Esophagus squamous epithelium (tissue), 5 donors: ENCODE measurements around the gene MBD3. TPM values are rescaled to one million over a fixed set of nuclear protein-coding genes. Genes with fewer than 3 reads are reported as not detected.
A peak's percentile ranks its signal among the peaks of the same experiment; 100 is the strongest.

Experiments
- DNase-seq: peaks from one replicate; lab custom pipeline; 2025; lab: John Stamatoyannopoulos, UW
- H3K27ac ChIP-seq, 4 donors: fragments of 200-600 bp; sonication (generic); one replicate each; pipeline ENCODE4 v1.5.1; 2016 to 2019; ENCODE audit warnings: mild to moderate bottlenecking in 1 of 4
- H3K27me3 ChIP-seq, 4 donors: fragments of 200-600 bp; sonication (generic); 1 replicate in 3 of 4; 2 replicates in 1 of 4; pipeline versions ENCODE4 v1.5.1 to v1.6.0; 2017 to 2021; ENCODE audit warnings: antibody characterized with exemption in 1 of 4
- H3K36me3 ChIP-seq, 3 donors: fragments of 200-600 bp; sonication (generic); one replicate each; pipeline ENCODE4 v1.5.1; 2016 to 2019
- H3K4me1 ChIP-seq, 3 donors: fragments of 200-600 bp; sonication (generic); one replicate each; pipeline ENCODE4 v1.5.1; 2017 to 2019
- H3K4me3 ChIP-seq, 4 donors: fragments of 200-600 bp; sonication (generic); 1 replicate in 3 of 4; 2 replicates in 1 of 4; pipeline ENCODE4 v1.5.1; 2016 to 2019; ENCODE audit warnings: mild to moderate bottlenecking in 2 of 4, moderate library complexity in 1 of 4
- H3K9me3 ChIP-seq, 3 donors: fragments of 200-600 bp; sonication (generic); one replicate each; pipeline ENCODE4 v1.5.1; 2016 to 2019
- CTCF ChIP-seq, 6 experiments: fragments of 450-650 bp in 4 of 6; fragments of 200-600 bp in 2 of 6; sonication (generic) in 2 of 6; IDR thresholded peaks; one replicate each; pipeline ENCODE4 v1.5.1; 2016 to 2019; ENCODE audit warnings: antibody characterized with exemption in 6 of 6, mild to moderate bottlenecking in 4 of 6, moderate library complexity in 4 of 6
- POLR2A ChIP-seq, 4 donors: fragments of 450-650 bp; IDR thresholded peaks; one replicate each; pipeline ENCODE4 v1.6.1; 2017; ENCODE audit warnings: antibody characterized with exemption in 4 of 4, mild to moderate bottlenecking in 4 of 4, moderate library complexity in 3 of 4
- WGBS, 2 donors: methylation state at CpG; one replicate each; pipeline ENCODE4 v1.1.5; 2018; 5-methylcytosine and 5-hydroxymethylcytosine counted together
- intact Hi-C: fragments of 100-400 bp; cut with DNase I; formaldehyde crosslinking; loops from one replicate; pipeline ENCODE4 v1.15.0; 2022
- total RNA-seq, 4 donors: library from RNA; depleted of rRNA; stranded (reverse); fragments of >200 nt; gene quantifications; one replicate each; pipeline ENCODE4 v1.1.0, GENCODE V29; 2016
- donor health status: DM: yes; HTN: yes; CAD: no.

The MBD3 gene
- total RNA-seq, 4 donors from 2014 or later, result 74.8 to 87.9 (median 84.3) TPM

GRCh38 chr19:1569997-1570396 is 22.7 kb downstream of the MBD3 start:
- Histone ChIP-seq H3K27ac (no peak overlapping the region), H3K4me1 (peaks cover 17 to 38% (median 25%) of the 10 kb centered on the region in 3 donors), H3K9me3 (no peaks in the 10 kb centered on the region), H3K27me3 (peaks cover 0 to 13% (median 0%) of the 10 kb centered on the region in 4 donors), H3K36me3 (no peaks in the 10 kb centered on the region), H3K4me3 (no peak overlapping the region)
- DNase-seq, result no peak
- intact Hi-C loops, result no loop called here
- TF ChIP-seq CTCF (IDR thresholded peaks at IDR 0.05) (no peak), POLR2A (IDR thresholded peaks at IDR 0.05) (no peak)
- 64 to 84% methylated on average over 4 of the region's 4 CpGs for WGBS, 2 donors

- Histone ChIP-seq H3K4me1 (peaks cover 17 to 38% (median 25%) of the 10 kb centered on the region in 3 donors), H3K27ac (peak within 1 kb of the TSS; percentile 74 to 92 (median 86)), H3K27me3 (peaks cover 0 to 13% (median 0%) of the 10 kb centered on the region in 4 donors), H3K4me3 (peak within 1 kb of the TSS; percentile 57 to 89 (median 79)), H3K9me3 (no peaks in the 10 kb centered on the region), H3K36me3 (no peaks in the 10 kb centered on the region)
- 15 to 24% methylated on average over 7 to 9 of the region's 63 CpGs for WGBS, 2 donors
- DNase-seq, result no peak
- intact Hi-C loops, result no loop called here
- TF ChIP-seq CTCF (IDR thresholded peaks at IDR 0.05) (no peak), POLR2A (IDR thresholded peaks at IDR 0.05) (no peak)
These were observed 24.2 kb downstream of the MBD3 start, which contains the start of gene MEX3D for GRCh38 chr19:1568320-1569019. TSS of gene MEX3D (minus strand) at chr19:1568325. CDS start at chr19:1568058, 267 bp downstream.

GRCh38 chr19:1567848-1568227 is 24.8 kb downstream of the MBD3 start:
- peaks cover 17 to 38% (median 25%) of the 10 kb centered on the region in 3 donors for H3K4me1 ChIP-seq
- TF ChIP-seq POLR2A (IDR thresholded peaks at IDR 0.05) (no peak), CTCF (IDR thresholded peaks at IDR 0.05) (no peak)
- H3K36me3 ChIP-seq, result no peaks in the 10 kb centered on the region
- intact Hi-C loops, result no loop called here
- DNase-seq, result no peak
- H3K27me3 ChIP-seq, result peaks cover 0 to 13% (median 0%) of the 10 kb centered on the region in 4 donors
- H3K4me3 ChIP-seq, result peak overlapping the region in 3 of 4 donors; percentile 57 to 89 (median 80)
- H3K9me3 ChIP-seq, result no peaks in the 10 kb centered on the region
- peak overlapping the region in 3 of 4 donors; percentile 84 to 92 (median 89) for H3K27ac ChIP-seq
- no CpG with 5 or more reads among the region's 73 CpGs for WGBS, 2 donors

GRCh38 chr19:1567116-1567847 is 25.4 kb downstream of the MBD3 start:
- no CpG with 5 or more reads among the region's 108 CpGs for WGBS, 2 donors
- peak overlapping the region; percentile 57 to 89 (median 79) for H3K4me3 ChIP-seq
- H3K27me3 ChIP-seq, result peaks cover 0 to 13% (median 0%) of the 10 kb centered on the region in 4 donors
- DNase-seq, result no peak
- H3K9me3 ChIP-seq, result no peaks in the 10 kb centered on the region
- H3K36me3 ChIP-seq, result no peaks in the 10 kb centered on the region
- TF ChIP-seq CTCF (IDR thresholded peaks at IDR 0.05) (no peak), POLR2A (IDR thresholded peaks at IDR 0.05) (no peak)
- peak overlapping the region; percentile 74 to 92 (median 86) for H3K27ac ChIP-seq
- intact Hi-C loops, result no loop called here
- peaks cover 17 to 38% (median 25%) of the 10 kb centered on the region in 3 donors for H3K4me1 ChIP-seq
